ENCODE measurements around the gene PRR5. TPM values are rescaled to one million over a fixed set of nuclear protein-coding genes. Genes with fewer than 3 reads are reported as not detected.

Gene PRR5
- polyA plus RNA-seq, 1 of the 3 experiments (the other 2 are of a cell fraction), result 1.3 TPM

- Histone ChIP-seq H3K4me3 (ENCODE audit: low read depth in 2 of 2, low read length in 1 of 2) (no peak overlapping the region), H3K9me2 (no peaks in the 10 kb centered on the region), H3K27ac (ENCODE audit: low read depth in 2 of 2, low read length in 1 of 2) (no peak overlapping the region), H3K9me3 (no peaks in the 10 kb centered on the region), H3K9ac (no peak overlapping the region), H4K20me1 (ENCODE audit: insufficient read depth) (no peaks in the 10 kb centered on the region), H3K36me3 (replicated peaks in 1 of 2; ENCODE audit: control insufficient read depth in 1 of 2, insufficient read depth in 2 of 2, low read length in 1 of 2) (no peaks in the 10 kb centered on the region), H3K27me3 (ENCODE audit: insufficient read depth) (no peaks in the 10 kb centered on the region; the same call in 1 of the 2 replicates), H3K4me2 (no peak overlapping the region), H3K79me2 (ENCODE audit: insufficient read depth) (no peaks in the 10 kb centered on the region), H2AFZ (ENCODE audit: low read depth) (no peak overlapping the region), H3F3A (replicated peaks; ENCODE audit: insufficient read depth) (no peaks in the 10 kb centered on the region), H3K4me1 (ENCODE audit: control insufficient read depth in 1 of 2, insufficient read depth in 2 of 2, low read depth in 1 of 2, low read length in 1 of 2) (peaks cover 0 to under 1% of the 10 kb centered on the region in 2 experiments; a peak in 1 of 4 replicates)
- DNase-seq, result peak; percentile 31
- 80% methylated on average over 9 of the region's 32 CpGs for WGBS (ENCODE audit: low lambda C conversion rate)
- ChIA-PET POLR2A (no interaction called here), CTCF (interaction anchor here (1.0 to 24.0 kb wide), 3 partner anchors 8 to 42 kb away, joined by 8 to 642 read pairs (median 68); partner anchors contain the start of gene PRR5)
- TF ChIP-seq TEAD4 (IDR thresholded peaks at IDR 0.05; ENCODE audit: borderline replicate concordance, insufficient read depth) (no peak), USF1 (IDR thresholded peaks at IDR 0.05; ENCODE audit: borderline replicate concordance, low read depth) (no peak), MAX (IDR thresholded peaks at IDR 0.05; ENCODE audit: low read depth) (no peak), YY1 (IDR thresholded peaks at IDR 0.05; ENCODE audit: low read depth) (no peak), CTCF (IDR thresholded peaks at IDR 0.05) (no peak), RCOR1 (IDR thresholded peaks at IDR 0.05; ENCODE audit: low read length) (no peak), TAF1 (IDR thresholded peaks at IDR 0.05; ENCODE audit: borderline replicate concordance, low read depth, low read length) (no peak), USF2 (IDR thresholded peaks at IDR 0.05; ENCODE audit: borderline replicate concordance, low read depth, low read length) (no peak), FOXM1 (IDR thresholded peaks at IDR 0.05; ENCODE audit: low read depth) (no peak), ELF1 (IDR thresholded peaks at IDR 0.05) (no peak), IRF3 (IDR thresholded peaks at IDR 0.05; ENCODE audit: low read depth, low read length) (no peak), RAD21 (IDR thresholded peaks at IDR 0.05; ENCODE audit: low read length) (no peak), GABPA (IDR thresholded peaks at IDR 0.05; ENCODE audit: low read depth) (no peak)
Observed at GRCh38 chr22:44737406-44738346, 35.7 kb downstream of the PRR5 start.
